GM23338 (cell line): Measurements from ENCODE around the gene ADAMTS5. TPM values are rescaled to one million over a fixed set of nuclear protein-coding genes. Genes with fewer than 3 reads are reported as not detected.
A peak's percentile ranks its signal among the peaks of the same experiment; 100 is the strongest.

Experiments
- ATAC-seq: fragments of 200-7000 bp; cut with Tn5 transposase; 3 replicates; pipeline ENCODE4 v1.9.1; 2020
- DNase-seq: peaks from one replicate; pipeline ENCODE4 v3.0.0-alpha.2; 2015; ENCODE audit warnings: low spot score
- H2AFZ ChIP-seq: fragments of 200-600 bp; sonication (generic); 2 replicates; pipeline ENCODE4 v1.8.0; 2016; ENCODE audit warnings: antibody characterized with exemption, mild to moderate bottlenecking, moderate library complexity
- H3F3A ChIP-seq: fragments of 200-600 bp; sonication (generic); replicated peaks from 2 replicates; pipeline ENCODE4 v1.8.0; 2017; ENCODE audit warnings: antibody characterized with exemption, mixed run types, low read depth
- H3K27ac ChIP-seq: fragments of 200-600 bp; sonication (generic); 2 replicates; pipeline ENCODE4 v1.6.1; 2016; ENCODE audit warnings: low read depth
- H3K27me3 ChIP-seq: fragments of 200-600 bp; sonication (generic); 2 replicates; pipeline ENCODE4 v1.8.0; 2016; ENCODE audit warnings: mild to moderate bottlenecking, mixed run types, moderate library complexity; ENCODE audit not compliant: insufficient read depth
- H3K36me3 ChIP-seq: fragments of 200-600 bp; sonication (generic); 2 replicates; pipeline ENCODE4 v1.8.0; 2016; ENCODE audit warnings: mild to moderate bottlenecking; ENCODE audit not compliant: insufficient read depth
- H3K4me1 ChIP-seq: fragments of 200-600 bp; sonication (generic); 2 replicates; pipeline ENCODE4 v1.8.0; 2016; ENCODE audit warnings: mild to moderate bottlenecking, moderate library complexity; ENCODE audit not compliant: insufficient read depth
- H3K4me2 ChIP-seq: fragments of 200-600 bp; sonication (generic); 2 replicates; pipeline ENCODE4 v1.7.1; 2017; ENCODE audit warnings: mixed run types
- H3K4me3 ChIP-seq: fragments of 200-600 bp; sonication (generic); 2 replicates; pipeline ENCODE4 v1.6.1; 2016; ENCODE audit warnings: mixed run types
- H3K79me2 ChIP-seq: fragments of 200-600 bp; sonication (generic); replicated peaks from 2 replicates; pipeline ENCODE4 v1.8.0; 2017; ENCODE audit warnings: mild to moderate bottlenecking; ENCODE audit not compliant: insufficient read depth
- H3K9me2 ChIP-seq: fragments of 200-600 bp; sonication (generic); 2 replicates; pipeline ENCODE4 v1.8.0; 2017; ENCODE audit not compliant: insufficient read depth
- H4K20me1 ChIP-seq: fragments of 200-600 bp; sonication (generic); replicated peaks from 2 replicates; pipeline ENCODE4 v1.8.0; 2017; ENCODE audit warnings: mild to moderate bottlenecking; ENCODE audit not compliant: insufficient read depth
- H3K27ac Mint-ChIP-seq: 2 replicates; pipeline ENCODE4 v1.8.0; 2020; ENCODE audit warnings: inconsistent platforms, mild to moderate bottlenecking, moderate library complexity, mixed read lengths
- H3K27me3 Mint-ChIP-seq: 3 replicates; pipeline ENCODE4 v1.8.0; 2022; ENCODE audit warnings: low read depth, mild to moderate bottlenecking, moderate library complexity, mixed read lengths, inconsistent platforms; ENCODE audit not compliant: insufficient read depth, poor library complexity
- H3K36me3 Mint-ChIP-seq: 3 replicates; pipeline ENCODE4 v1.8.0; 2021; ENCODE audit warnings: low read depth, mild to moderate bottlenecking, inconsistent platforms, moderate library complexity, mixed read lengths
- H3K4me1 Mint-ChIP-seq: 3 replicates; pipeline ENCODE4 v1.8.0; 2020; ENCODE audit warnings: mild to moderate bottlenecking, inconsistent platforms, mixed read lengths
- H3K4me3 Mint-ChIP-seq: 3 replicates; pipeline ENCODE4 v1.8.0; 2021; ENCODE audit warnings: moderate library complexity, mild to moderate bottlenecking, inconsistent platforms, mixed read lengths
- H3K9me3 Mint-ChIP-seq: 3 replicates; pipeline ENCODE4 v1.8.0; 2020; ENCODE audit warnings: moderate library complexity, mild to moderate bottlenecking, inconsistent platforms, mixed read lengths
- CTCF ChIP-seq, 2 experiments: fragments of 200-600 bp in 1 of 2; sonication (generic) in 1 of 2; conservative IDR thresholded peaks; 2 replicates each; pipeline versions ENCODE4 v1.5.1 to v1.6.1; 2016 to 2017; ENCODE audit warnings: antibody characterized with exemption in 2 of 2, low read depth in 2 of 2, mild to moderate bottlenecking in 2 of 2, moderate library complexity in 1 of 2
- ETS1 ChIP-seq: IDR thresholded peaks from 2 replicates; pipeline ENCODE4 v1.6.1; 2016; ENCODE audit warnings: antibody characterized with exemption
- EZH2 ChIP-seq: fragments of 200-600 bp; sonication (generic); IDR thresholded peaks from one replicate; pipeline ENCODE4 v1.8.0; 2017; ENCODE audit warnings: antibody characterized with exemption, mild to moderate bottlenecking, low read depth; ENCODE audit not compliant: unreplicated experiment
- EZH2phosphoT487 ChIP-seq: fragments of 200-600 bp; sonication (generic); IDR thresholded peaks from one replicate; pipeline ENCODE4 v1.8.1; 2018; ENCODE audit warnings: antibody characterized with exemption; ENCODE audit not compliant: unreplicated experiment
- NANOG ChIP-seq: IDR thresholded peaks from 2 replicates; pipeline ENCODE4 v1.6.1; 2016; ENCODE audit warnings: antibody characterized with exemption, borderline replicate concordance
- REST ChIP-seq: IDR thresholded peaks from one replicate; pipeline ENCODE4 v1.6.1; 2018; ENCODE audit warnings: antibody characterized with exemption; ENCODE audit not compliant: unreplicated experiment
- ZNF114 ChIP-seq: fragments of 250-450 bp; sonication (Bioruptor Pico); IDR thresholded peaks from 2 replicates; pipeline ENCODE4 v1.5.0; 2020; ENCODE audit warnings: mild to moderate bottlenecking, moderate library complexity
- ZNF462 ChIP-seq: fragments of 250-450 bp; sonication (Bioruptor Pico); IDR thresholded peaks from 2 replicates; pipeline ENCODE4 v1.5.0; 2020; ENCODE audit warnings: mild to moderate bottlenecking, moderate library complexity
- polyA plus RNA-seq: library from polyadenylated mRNA; unstranded; fragments of >200 nt; fragmentation: Nextera tagmentation; extraction: Ambion mirVana; gene quantifications from 2 replicates; pipeline ENCODE4 v1.2.1, GENCODE V29; 2016
- total RNA-seq: library from RNA; depleted of rRNA; stranded (reverse); fragments of >200 nt; shearing (Covaris generic); gene quantifications from 2 replicates; pipeline ENCODE4 v1.2.3, GENCODE V29; 2014

Gene ADAMTS5
- total and polyA plus RNA-seq, 2 experiments from 2014 or later, result 0.21 to 0.32 TPM

GRCh38 chr21:26883768-26884167 is 83.1 kb downstream of the ADAMTS5 start (continued):
- TF ChIP-seq ZNF462 (CRISPR knock-in tag) (no peak), ETS1 (no peak), EZH2 (no peak)

GRCh38 chr21:26881504-26882228 is 85.2 kb downstream of the ADAMTS5 start:
- Histone ChIP-seq H3K27ac (no peak overlapping the region), H4K20me1 (no peaks in the 10 kb centered on the region), H3K9me2 (no peaks in the 10 kb centered on the region), H3K4me1 (0 out of 2 replicates have a peak, but pooled peaks cover 6% of the 10 kb centered on the region), H3K79me2 (no peaks in the 10 kb centered on the region), H3F3A (no peaks in the 10 kb centered on the region), H3K36me3 (no peaks in the 10 kb centered on the region), H3K27me3 (no peaks in the 10 kb centered on the region), H2AFZ (no peak overlapping the region), H3K4me2 (no peak overlapping the region), H3K4me3 (no peak overlapping the region)
- H3K27me3 Mint-ChIP-seq, result no peaks in the 10 kb centered on the region
- no peaks in the 10 kb centered on the region for H3K4me1 Mint-ChIP-seq
- DNase-seq, result peak; percentile 44
- no peaks in the 10 kb centered on the region for H3K9me3 Mint-ChIP-seq
- no peak overlapping the region for H3K4me3 Mint-ChIP-seq
- no peak for ATAC-seq
- TF ChIP-seq REST, result no peak
- no peak for TF ChIP-seq NANOG
- TF ChIP-seq EZH2phosphoT487, result no peak
- no peak for TF ChIP-seq ZNF114 (CRISPR knock-in tag)
- peak; percentile 44 to 71; a peak in 3 of 4 replicates for TF ChIP-seq CTCF (conservative IDR thresholded peaks at IDR 0.05; ENCODE audit: low read depth in 2 of 2)
- no peak overlapping the region for H3K27ac Mint-ChIP-seq
- no peaks in the 10 kb centered on the region for H3K36me3 Mint-ChIP-seq
